ENCODE results near the gene HUS1B. TPM values are rescaled to one million over a fixed set of nuclear protein-coding genes. Genes with fewer than 3 reads are reported as not detected.

Gene HUS1B
- total and polyA plus RNA-seq, 9 of the 15 experiments (the other 6 are each of a cell fraction or from before 2014, with no cell fraction given) = 0.16 to 1.4 (median 0.38) TPM; not detected in 1

- TF ChIP-seq ZNF318 (IDR thresholded peaks at IDR 0.05; ENCODE audit: borderline replicate concordance in 1 of 2, low read depth in 1 of 2) (no peak), MTA3 (IDR thresholded peaks at IDR 0.05; ENCODE audit: borderline replicate concordance) (no peak; the same call in 1 of the 2 replicates), CBX1 (IDR thresholded peaks at IDR 0.05; ENCODE audit: low read depth) (peak; percentile 69; the same call in 1 of the 2 replicates), CAMTA2 (CRISPR knock-in tag; conservative IDR thresholded peaks at IDR 0.05) (no peak), ZNF23 (CRISPR knock-in tag; IDR thresholded peaks at IDR 0.05) (no peak), NCOR1 (IDR thresholded peaks at IDR 0.05) (peak; percentile 66; the same call in 1 of the 2 replicates), PATZ1 (CRISPR knock-in tag; IDR thresholded peaks at IDR 0.05; ENCODE audit: borderline replicate concordance) (no peak), ZNF41 (CRISPR knock-in tag; conservative IDR thresholded peaks at IDR 0.05) (no peak), NCOA4 (IDR thresholded peaks at IDR 0.05; ENCODE audit: partially characterized antibody) (peak; percentile 100), ZNF77 (CRISPR knock-in tag; IDR thresholded peaks at IDR 0.05) (no peak), TEAD1 (CRISPR knock-in tag; IDR thresholded peaks at IDR 0.05) (peak; percentile 17 to 91; a peak in 2 of 4 replicates), SIRT6 (IDR thresholded peaks at IDR 0.05; ENCODE audit: low read depth, low read length) (no peak), LARP7 (IDR thresholded peaks at IDR 0.05) (peak; percentile 55; the same call in 1 of the 2 replicates), RFX7 (CRISPR knock-in tag; IDR thresholded peaks at IDR 0.05) (no peak), FIP1L1 (IDR thresholded peaks at IDR 0.05; ENCODE audit: low read depth, low read length, poor library complexity, severe bottlenecking) (peak; percentile 97), PHB (CRISPR knock-in tag; IDR thresholded peaks at IDR 0.05) (0 out of 2 replicates have a peak, but pooled peaks have one; percentile 31)
- TF ChIP-seq, protein P1, sequence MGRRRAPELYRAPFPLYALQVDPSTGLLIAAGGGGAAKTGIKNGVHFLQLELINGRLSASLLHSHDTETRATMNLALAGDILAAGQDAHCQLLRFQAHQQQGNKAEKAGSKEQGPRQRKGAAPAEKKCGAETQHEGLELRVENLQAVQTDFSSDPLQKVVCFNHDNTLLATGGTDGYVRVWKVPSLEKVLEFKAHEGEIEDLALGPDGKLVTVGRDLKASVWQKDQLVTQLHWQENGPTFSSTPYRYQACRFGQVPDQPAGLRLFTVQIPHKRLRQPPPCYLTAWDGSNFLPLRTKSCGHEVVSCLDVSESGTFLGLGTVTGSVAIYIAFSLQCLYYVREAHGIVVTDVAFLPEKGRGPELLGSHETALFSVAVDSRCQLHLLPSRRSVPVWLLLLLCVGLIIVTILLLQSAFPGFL (CRISPR knock-in tag; IDR thresholded peaks at IDR 0.05) = no peak
These were observed 36.2 kb upstream of the HUS1B start, which contains the start of gene EXOC2 (continued) for GRCh38 chr6:692858-693722.
